Fibroblast of the conjunctiva (primary cell): ENCODE measurements around the gene USP14.

ENCODE experiments used
- DNase-seq: peaks from one replicate; pipeline ENCODE4 v3.0.0-alpha.2; 2010; ENCODE audit warnings: low read depth

USP14 gene

GRCh38 chr18:159933-160332 lies 1.6 kb downstream of the USP14 start:
- no peak for DNase-seq

DNA sequence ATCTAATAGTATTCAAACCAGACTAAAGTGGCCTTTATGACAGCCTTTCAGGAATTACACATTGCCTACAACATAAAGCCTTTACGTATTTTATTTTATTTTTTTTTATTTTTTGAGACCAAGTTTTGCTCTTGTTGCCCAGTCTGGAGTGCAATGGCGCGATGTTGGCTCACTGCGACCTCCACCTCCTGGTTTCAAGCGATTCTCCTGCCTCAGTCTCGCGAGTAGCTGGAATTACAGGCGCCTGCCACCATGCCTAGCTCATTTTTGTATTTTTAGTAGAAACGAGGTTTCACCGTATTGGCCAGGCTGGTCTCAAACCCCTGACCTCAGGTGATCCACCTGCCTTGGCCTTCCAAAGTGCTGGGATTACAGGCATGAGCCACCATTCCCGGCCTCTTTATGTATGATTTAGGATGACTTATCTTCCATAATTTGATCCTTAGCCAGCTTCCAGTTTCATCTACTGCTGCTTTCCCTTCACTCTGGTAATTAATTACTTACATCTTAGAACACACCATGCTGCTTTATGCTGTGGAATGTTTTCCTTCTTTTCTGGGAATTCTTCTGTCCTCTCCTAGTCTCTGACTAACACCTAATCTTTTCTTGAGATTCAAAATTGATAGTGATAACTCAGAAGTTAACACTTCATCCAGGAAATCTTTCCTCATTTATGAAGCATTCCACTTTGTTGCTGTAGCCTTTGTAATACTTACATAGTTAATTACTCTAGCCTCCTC lies 2.6 kb downstream of the USP14 start:
- DNase-seq, result no peak

GRCh38 chr18:172361-172760 lies 14.0 kb downstream of the USP14 start:
- DNase-seq, result no peak

GRCh38 chr18:179499-179898 lies 21.1 kb downstream of the USP14 start:
- no peak for DNase-seq

- no peak for DNase-seq
These were observed 23.4 kb downstream of the USP14 start for GRCh38 chr18:181711-182110.

GRCh38 chr18:183769-184168 lies 25.4 kb downstream of the USP14 start:
- DNase-seq, result peak; percentile 13

DNA sequence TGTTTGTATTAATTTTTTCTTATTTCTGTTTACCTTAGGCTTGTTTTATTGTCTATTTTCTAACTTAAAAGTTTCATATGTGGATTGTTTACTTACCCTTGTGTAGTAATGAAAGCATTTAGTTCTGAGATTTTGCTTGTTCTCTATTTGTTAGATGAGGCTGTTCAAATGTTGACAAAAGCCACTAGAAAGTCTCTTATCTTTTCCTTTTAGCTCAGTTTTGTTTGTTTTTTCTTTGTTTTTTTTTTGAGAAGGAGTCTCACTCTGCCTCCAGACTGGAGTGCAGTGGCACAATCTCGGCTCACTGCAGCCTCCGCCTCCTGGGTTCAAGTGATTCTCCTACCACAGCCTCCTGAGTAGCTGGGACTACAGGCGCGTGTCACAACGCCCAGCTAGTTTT lies 30.9 kb downstream of the USP14 start:
- no peak for DNase-seq

DNA sequence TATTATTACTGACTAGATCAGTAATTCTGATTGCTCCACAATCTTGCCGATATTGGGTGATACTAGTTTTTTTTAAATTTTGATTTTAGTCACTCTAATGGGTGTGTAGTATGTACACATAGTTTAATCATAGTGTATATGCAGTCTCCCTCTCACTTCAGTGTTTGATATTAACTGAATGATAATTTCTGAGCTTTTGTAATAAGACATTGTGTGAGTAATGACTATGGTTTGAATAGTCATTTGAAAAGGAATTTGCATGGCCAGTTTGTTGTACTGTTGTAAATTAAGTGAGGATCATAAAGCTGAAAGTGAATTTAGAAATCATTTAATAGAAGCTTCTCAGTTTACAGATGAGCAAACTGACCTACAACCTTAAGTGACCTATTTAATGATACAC lies 33.4 kb downstream of the USP14 start:
- DNase-seq, result no peak

- no peak for DNase-seq
These were observed 34.4 kb downstream of the USP14 start for GRCh38 chr18:192801-193200.

GRCh38 chr18:195651-196050 lies 37.3 kb downstream of the USP14 start:
- DNase-seq, result no peak

DNA sequence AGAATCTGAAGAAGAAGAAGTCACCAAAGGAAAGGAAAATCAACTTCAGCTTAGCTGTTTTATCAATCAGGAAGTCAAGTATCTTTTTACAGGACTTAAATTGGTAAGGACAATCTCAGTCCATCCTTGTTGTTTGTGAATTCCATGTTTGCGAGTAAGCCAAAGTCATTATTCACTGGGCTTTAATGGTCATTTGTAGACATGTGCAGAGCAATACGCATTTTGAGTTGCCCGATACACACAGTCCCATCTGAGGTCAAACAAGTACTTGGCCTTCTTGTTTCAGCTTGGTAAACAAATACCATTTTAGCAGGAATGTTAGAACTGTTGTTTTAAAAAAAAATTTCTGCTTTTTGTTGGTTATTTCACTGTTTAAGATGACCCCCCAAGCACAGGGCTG lies 40.9 kb downstream of the USP14 start:
- DNase-seq, result no peak

GRCh38 chr18:199768-200167 lies 41.4 kb downstream of the USP14 start:
- DNase-seq, result no peak

GRCh38 chr18:210075-210474 lies 51.7 kb downstream of the USP14 start:
- DNase-seq, result no peak

DNA sequence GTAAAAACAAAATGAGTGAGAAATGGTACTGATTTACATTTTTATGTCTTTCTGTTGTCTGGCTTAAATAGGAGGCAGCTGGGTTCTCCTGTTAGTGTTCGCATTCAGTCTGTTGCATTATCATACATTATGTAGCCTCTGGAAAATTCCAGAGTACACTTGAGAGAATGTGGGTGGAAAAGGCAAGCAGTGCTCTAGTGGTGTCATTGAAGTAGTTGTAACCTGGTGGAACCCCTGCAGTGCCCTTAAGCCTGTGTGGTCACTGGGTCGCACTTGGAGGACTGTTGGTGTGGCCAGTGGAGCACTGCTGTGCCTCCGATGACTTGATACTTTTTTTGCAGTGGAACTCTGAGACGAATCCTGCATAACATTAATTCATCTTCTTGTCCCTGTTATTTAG lies 52.4 kb downstream of the USP14 start:
- no peak for DNase-seq

DNA sequence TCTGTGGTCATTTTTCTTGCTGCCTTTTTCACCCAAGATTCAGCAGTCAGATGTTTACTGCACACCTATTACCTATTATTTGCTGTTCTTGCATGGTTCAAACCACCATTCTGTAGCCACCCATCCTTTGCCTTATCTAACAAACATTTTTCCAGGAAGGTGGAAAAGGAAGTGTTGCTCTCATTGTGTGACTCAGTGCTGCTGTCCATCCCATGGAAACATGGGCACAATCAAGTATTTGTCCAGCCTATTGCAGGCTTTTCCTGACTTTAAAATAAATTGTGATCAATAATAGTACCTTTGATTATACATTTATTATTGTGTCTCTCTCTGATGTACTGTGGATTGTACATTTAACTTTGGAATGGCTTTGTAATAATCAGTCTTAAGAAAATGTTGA lies 53.2 kb downstream of the USP14 start:
- no peak for DNase-seq

DNA sequence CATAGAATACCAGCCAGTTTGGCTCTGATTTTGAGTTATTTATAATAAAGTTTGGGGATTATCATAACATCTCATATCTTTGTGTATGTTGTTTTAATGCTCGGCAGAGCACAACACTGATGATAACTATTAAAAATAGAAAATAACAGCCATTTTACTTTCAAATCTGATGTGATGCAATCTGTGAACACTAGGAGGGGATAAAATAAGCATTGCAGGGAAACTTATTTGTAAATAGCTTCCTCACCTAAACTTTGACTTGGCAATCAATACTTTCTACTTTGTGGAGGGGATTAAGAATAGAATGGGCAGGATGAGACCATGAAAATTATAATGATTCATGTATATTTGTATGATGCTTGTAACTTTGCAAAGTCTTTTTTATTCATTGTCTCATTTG lies 54.4 kb downstream of the USP14 start:
- DNase-seq, result no peak

GRCh38 chr18:213505-213904 lies 55.1 kb downstream of the USP14 start:
- no peak for DNase-seq

DNA sequence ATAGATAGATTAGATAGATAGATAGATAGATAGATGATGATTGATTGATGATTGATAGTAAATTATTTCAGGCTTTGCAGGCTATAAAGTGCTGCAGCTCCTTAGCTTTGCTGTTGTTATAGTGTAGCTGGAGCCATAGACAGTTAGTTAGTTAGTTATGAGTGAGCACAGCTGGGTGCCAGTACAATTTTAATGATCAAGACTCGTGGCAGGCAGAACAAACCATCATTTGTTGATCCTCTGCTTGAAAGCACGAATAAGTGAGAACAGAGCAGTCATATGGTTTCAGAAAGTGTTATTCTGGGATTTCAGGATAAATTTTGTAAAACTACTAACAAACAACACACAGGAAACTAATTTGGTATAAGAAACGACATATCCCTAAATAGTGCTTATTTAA lies 55.6 kb downstream of the USP14 start:
- no peak for DNase-seq

GRCh38 chr18:215448-216010 lies 57.2 kb downstream of the USP14 start:
- no peak for DNase-seq

- no peak for DNase-seq
These were observed 59.4 kb downstream of the USP14 start for GRCh38 chr18:217532-218336.

DNA sequence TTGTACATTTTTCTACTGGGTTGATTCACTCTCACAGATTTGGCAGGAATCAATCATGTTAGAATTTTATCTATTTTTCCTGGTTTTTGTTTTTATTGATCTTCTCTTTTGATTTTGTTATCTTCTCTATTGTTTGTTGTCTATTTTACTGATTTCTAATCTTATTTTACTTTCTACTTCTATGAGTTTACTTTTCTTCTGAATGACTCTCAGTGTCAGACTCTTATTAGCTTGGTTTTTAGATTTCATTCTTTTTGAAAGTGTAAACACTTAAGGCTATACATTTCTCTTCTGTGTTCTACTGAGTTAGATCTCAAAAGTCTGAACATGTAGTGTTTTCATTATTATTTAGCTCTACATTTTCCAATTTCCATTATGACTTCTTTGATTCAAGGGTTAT lies 62.4 kb downstream of the USP14 start:
- DNase-seq, result no peak

GRCh38 chr18:225745-226144 lies 67.4 kb downstream of the USP14 start:
- no peak for DNase-seq

DNA sequence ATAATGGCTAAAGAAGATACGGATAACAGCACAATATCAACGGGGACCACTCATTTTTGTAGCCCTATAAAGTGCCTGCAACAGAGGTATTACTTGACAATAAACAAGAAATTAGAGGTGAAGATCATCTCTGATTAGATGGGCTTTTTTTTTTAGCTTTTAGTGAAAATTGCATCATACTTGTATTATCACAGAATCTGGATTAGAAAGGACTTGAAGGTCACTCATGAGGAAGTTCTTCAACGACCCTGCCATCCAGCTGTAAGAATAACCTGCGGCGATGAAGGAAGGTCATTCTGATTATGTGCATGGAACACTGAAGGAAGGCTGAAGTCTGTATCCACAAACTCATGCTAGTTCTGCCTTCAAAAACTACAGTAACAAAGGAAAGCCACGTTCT lies 69.0 kb downstream of the USP14 start:
- DNase-seq, result no peak
